ENCODE data around the gene MAGT1. TPM values are rescaled to one million over a fixed set of nuclear protein-coding genes. Genes with fewer than 3 reads are reported as not detected.

MAGT1 gene
- 135 and 230 TPM in 2 replicates for total RNA-seq

GRCh38 chrX:77894921-77895886, at the start of gene MAGT1:
MAGT1 (minus strand) TSS chrX:77895435; CDS start chrX:77895410, 25 bp downstream.

GRCh38 chrX:77910108-77910840, 15.0 kb upstream of the MAGT1 start, which contains the start of gene ATP7A:
ATP7A (plus strand) TSS chrX:77910693; CDS start chrX:77971642, 60,949 bp downstream.

GRCh38 chrX:77899081-77899828, 4.0 kb upstream of the MAGT1 start, which contains the start of gene COX7B:
COX7B (plus strand) TSS chrX:77899468; CDS start chrX:77899554, 86 bp downstream.

GRCh38 chrX:77785486-77786364, 109.5 kb downstream of the MAGT1 start, which contains the start of gene ATRX:
ATRX (minus strand) TSS chrX:77786216; CDS start chrX:77786001, 215 bp downstream.

Other genes with a start within 250 kb of the MAGT1 start
- gene ATRX, start 109.2 kb downstream of the MAGT1 start, total RNA-seq = 84.0 and 95.4 TPM in 2 replicates
- 162 and 495 TPM in 2 replicates for gene COX7B, start 4.0 kb upstream of the MAGT1 start, total RNA-seq
- 22.5 and 31.3 TPM in 2 replicates for gene ATP7A, start 15.3 kb upstream of the MAGT1 start, total RNA-seq
- not detected in 2 replicates for gene PGAM4, start 74.2 kb upstream of the MAGT1 start, total RNA-seq
- gene PGK1, start 208.8 kb upstream of the MAGT1 start, total RNA-seq = 254 and 558 TPM in 2 replicates
- 25.1 and 43.1 TPM in 2 replicates for gene TAF9B, start 244.2 kb upstream of the MAGT1 start, total RNA-seq

Measured in smooth muscle cell of trachea (primary cell).